ENCODE data around the gene ADRA2C.

The ADRA2C gene

DNA sequence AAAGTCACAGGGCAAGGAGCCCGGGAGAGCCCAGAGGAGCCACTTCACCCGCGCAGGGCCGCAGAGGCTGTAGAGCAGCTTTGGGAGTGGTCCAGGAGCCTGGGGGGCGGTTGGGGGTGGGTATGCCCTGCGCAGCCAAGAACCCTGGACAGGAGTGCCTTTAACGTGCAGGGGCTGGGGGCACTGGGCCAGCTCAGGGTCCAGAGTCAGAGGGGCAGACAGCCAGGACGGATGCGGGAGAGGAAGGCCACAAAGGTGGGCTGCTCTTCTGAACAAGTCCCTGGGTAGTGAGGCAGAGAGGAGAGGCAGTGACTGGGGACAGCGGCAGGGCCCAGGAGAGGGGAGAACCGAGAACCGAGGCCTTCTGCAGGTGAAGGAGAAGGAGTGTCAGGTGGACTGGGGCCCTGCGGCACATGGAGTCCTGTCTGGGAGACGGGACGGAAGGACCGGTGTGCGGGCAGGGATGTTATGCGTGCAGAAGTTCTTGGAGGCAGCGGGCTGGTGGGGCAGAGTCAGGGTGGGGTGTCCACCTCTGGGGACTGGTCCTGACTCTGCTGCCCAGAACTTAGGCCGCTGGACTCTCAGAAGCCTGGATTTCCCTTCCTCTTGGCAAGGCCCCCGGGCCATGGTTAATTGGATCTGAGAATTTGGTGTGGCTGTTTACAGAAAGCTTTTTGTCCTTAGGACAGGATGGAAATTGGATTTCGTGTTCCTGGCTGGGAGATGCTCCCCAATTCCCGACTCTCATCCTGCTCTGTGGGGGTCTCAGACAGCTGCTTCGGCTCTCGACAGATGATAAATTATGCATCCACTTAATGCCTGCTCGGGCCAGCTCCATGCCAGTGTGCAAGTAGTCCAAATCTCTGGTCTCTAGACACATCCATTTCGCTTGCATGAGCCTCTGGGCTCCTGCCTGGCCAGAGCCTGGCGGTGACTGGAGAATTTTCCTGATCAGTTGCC lies 31.9 kb downstream of the ADRA2C start:
- DNase-seq (ENCODE audit: low read depth in 2 of 2), result no peak

DNA sequence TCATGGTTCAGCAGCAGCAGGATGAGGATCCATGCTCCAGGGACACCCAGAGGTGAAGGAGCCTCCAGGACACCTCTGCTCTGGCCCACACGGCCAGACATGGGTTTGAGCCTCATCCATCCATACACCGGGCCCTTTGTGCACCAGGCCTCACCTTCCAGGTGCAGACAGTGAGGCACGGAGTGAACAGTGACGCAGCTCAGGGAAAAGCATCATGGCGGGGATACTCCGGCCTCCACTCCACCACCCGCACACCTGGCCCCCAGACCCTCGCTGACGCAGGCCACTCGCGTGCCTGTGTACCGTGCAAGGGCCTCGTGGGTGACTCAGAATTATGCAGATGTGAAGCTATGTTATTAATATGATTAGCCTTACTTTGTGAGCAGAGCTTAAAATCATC lies 33.3 kb downstream of the ADRA2C start:
- no peak for DNase-seq (ENCODE audit: low read depth in 2 of 2)

DNA sequence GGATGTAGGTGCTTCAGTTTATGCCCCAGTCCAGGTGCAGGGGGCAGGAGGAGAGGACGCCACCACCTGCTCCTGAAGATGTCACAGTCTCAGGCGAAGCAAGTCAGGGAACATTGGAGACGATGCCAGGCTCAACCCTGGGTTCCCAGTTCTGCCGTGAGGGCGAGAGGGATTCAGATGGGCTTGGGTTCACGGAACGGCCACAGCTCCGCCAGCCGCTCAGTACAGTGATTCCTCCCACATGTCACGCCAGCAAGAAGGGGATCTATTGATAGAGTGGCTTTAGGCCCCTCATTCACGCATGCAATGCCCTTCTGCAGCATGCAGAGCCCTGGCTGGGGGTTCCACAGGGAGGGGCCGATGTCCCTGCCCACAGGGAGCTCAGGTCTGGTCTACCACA lies 34.2 kb downstream of the ADRA2C start:
- no peak for DNase-seq (ENCODE audit: low read depth in 2 of 2)

DNA sequence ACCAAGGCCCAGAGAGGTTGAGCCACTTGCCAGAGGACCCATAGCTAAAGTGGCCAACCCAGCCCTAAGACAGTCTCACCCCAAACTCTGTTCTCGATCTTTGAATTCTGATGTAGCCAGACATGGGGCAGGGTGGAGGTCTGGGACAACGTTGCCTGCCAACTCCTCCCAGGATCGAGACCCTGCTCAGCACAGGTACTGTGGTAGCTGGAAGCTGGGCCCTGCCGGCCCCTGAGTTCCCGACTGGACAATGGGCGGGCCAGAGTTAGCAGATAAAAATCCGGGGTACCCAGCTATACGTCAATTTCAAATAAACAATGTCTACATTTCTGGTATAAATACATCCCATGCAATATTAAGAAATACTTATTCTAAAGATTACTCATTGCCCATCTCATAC lies 35.3 kb downstream of the ADRA2C start:
- no peak for DNase-seq (ENCODE audit: low read depth in 2 of 2)

DNA sequence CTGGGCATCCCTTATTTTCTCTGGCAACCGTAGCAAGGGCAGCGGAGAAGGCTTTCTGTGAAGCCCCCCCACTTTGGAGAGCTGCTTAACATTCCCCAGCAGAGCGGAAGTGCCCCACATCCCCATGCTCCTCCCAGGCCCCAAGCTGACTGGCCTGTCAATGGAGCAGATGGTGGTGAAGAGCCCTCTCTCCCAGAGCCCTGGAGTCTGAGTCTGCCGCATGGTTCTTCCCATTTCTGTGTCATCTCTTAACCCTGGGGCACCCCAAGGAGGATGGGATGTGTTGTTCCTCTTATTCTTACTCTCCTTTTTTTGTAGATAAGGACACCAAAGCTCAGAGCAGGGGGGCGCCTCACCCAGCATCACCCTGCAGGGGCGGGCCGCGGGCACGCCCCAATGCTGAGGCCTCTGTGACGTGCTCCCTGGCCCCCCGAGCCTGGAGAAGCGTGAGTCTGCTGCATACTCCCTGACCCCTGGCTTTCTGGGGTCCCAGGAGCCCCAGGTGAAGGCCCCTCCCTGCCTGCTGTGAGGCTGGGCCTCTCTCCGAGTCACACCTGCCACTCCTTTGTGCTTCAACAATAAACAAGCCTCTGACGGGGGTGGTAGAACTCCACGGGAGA lies 35.9 kb downstream of the ADRA2C start:
- no peak for DNase-seq (ENCODE audit: low read depth in 2 of 2)

DNA sequence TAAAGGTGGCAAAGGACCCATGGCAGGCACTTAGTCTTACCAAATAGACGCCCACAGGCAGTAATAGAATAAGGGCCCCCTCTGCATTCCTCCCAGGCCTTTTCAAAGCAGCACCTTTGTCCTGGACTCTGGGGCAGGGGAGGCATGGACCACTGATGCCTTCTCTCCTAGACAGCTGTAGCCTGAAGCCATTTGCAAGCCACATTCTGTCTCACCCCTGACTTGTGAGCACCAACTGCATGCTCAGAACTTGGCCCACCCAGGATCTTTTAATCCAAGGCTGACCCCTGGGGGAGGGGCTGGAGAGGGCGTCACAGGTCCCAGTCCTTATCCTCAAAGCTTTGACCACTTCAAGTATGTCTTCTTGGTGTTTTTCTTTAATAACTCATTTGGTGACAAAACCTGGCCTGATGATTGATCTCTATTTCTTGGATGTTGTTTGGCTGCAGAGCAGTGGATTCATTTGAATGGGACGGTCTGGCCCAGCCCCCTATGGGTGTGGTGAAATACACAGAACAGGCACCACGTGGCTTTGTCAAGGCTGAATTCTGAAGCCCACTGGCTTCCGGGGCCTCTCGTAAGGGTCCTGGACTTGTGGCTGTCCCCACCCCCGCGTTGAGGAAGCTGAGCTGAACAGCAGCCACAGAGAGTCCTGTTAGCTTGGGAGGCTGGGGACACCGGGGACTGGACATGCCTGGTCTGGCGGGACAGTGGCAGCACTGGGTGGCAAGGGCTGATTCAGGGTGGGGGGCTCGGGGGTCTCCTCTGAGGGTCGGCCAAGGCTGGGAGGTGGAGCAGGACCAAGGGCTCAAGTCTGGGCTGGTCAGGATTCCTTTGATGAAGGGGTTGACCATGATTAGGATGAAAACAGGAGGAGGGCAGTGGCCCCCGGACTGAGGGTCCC lies 36.6 kb downstream of the ADRA2C start:
- no peak for DNase-seq (ENCODE audit: low read depth in 2 of 2)

DNA sequence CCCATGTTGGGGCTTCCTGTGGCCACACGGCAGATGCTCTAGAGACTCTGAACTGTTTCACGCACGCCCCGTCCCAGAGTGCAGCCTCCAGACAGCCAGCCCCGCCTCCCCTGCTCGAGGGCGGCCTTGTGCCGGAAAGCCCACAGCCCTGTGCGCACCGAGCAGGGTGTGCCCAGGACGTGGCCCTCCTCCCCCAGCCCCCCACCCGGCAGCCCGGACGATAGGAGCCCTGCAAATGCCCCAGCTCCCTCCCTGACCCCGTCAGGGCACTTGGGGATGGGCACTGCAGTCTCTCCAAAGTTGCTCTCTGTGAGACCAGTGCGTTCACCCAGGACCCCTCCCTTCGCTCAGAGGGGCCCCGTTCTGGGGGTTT lies 37.3 kb downstream of the ADRA2C start:
- DNase-seq (ENCODE audit: low read depth in 2 of 2), result no peak

DNA sequence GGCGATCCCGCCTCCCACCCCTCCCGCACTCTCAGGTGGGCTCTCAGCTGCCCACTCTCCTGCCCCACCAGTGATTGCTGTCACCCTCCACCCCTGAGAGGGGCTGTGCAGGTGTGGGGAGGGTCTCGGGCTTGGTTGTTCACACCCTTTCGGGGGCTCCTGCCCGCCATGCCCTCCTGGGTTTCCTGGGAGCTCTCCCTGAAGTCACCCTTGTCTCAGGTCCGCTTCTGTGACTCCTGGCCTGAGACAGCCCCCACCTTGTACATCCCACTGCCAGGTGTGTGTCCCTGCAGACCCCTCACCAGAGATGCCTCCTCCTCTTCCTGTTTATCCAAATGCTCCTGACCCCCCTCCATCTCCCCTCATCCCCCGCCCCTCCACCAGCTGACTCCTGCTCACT lies 37.8 kb downstream of the ADRA2C start:
- no peak for DNase-seq (ENCODE audit: low read depth in 2 of 2)

DNA sequence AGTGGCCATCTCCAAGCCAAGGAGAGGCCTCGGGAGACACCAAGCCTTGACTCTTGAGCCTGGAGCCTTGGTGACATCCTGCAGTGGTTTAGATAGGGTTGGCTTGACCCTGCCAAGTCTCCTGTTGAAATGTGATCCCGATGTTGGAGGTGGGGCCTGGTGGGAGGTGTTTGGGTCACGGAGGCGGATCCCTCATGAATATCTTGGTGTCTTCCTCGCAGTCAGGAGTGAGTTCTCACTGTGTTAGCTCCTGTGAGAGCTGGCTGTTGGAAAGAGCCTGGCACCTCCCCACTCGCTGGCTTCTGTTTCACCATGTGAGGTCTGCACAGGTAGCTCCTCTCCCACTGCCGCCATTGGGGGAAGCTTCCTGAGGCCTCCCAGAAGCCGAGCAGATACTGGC lies 38.8 kb downstream of the ADRA2C start:
- no peak for DNase-seq (ENCODE audit: low read depth in 2 of 2)

DNA sequence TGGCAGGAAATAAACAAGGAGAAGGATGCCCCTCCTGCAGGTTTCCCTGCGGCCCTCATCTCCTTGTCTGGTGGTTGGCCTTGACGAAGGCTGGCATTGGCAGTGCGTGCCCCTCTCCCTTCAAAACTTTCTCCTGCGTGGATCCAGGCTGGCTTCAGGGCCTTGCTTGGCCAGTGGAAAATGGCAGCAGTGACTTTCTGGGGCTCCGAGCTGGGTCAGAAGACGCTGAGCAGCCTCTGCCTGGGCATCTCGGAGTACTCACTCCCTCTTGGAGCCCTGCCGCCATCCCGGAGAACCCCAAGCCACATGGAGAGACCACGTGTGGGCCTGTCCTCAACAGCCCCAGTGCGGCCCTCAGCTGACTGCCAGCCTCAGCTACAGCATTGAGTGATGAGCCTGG lies 39.5 kb downstream of the ADRA2C start:
- DNase-seq (ENCODE audit: low read depth in 2 of 2), result no peak

DNA sequence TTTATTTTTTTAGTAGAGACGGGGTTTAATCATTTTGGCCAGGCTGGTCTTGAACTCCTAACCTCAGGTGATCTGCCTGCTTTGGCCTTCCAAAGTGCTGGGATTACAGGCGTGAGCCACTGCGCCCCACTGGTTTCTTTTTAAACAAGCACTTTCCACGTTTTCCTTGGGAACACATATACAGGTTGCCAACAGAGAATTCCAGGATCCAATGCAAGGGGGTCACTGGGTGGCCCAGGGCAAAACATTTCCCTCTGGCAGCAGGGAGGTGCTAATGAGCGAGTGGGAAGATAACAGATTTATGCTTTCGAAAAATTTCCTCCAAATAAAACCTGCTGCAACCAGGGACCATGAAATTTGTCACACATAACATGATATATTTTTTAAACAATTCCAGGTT lies 41.1 kb downstream of the ADRA2C start:
- no peak for DNase-seq (ENCODE audit: low read depth in 2 of 2)

DNA sequence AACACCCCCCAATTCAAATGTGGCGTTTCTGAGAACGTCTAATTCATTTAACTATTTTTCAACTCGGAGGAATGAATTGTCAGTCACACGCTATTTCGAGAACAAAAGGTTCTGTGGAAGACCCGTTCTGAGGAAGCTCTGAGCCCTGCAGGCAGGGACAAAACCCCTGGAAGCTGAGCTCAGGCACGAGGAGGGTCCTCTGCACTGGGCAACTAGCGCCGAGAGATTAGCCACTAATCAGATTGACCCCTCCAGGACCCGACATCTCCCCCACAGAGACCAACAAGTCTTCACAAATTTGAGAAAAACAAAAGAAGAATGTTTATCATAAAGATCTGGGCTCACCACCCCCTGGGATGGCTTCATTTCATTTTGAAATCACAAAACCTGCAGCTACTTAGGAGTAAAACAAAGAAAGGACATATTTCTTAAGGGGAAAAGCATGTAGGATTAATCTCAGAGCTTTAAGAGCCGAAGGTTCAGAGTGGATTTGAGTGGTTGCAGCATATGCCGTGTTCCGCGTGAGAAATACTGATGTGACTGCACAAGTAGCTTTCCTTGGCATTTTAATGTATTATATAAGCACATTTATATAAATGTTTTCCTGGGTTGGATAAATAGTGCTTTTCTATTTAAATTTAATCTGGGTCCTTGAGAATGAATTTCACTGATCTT lies 41.8 kb downstream of the ADRA2C start:
- no peak for DNase-seq (ENCODE audit: low read depth in 2 of 2)

DNA sequence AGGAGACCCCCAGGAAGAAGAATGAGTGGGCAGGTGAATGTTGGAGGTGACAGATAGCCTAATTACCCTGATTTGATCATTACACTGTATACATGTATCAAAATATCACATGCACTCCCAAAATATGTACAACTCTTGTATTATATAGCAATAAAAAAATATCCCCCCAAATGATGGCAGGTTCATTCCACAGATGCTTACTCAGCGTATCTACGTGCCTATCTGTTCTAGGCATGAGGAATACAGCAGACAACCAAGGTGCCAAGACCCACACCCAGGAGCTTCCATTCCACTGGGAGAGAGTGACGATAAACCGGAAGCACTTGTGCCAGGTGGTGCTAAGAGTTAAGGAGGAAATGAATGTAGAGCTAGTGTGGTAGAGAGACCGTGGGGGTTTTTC lies 42.4 kb downstream of the ADRA2C start:
- no peak for DNase-seq (ENCODE audit: low read depth in 2 of 2)

DNA sequence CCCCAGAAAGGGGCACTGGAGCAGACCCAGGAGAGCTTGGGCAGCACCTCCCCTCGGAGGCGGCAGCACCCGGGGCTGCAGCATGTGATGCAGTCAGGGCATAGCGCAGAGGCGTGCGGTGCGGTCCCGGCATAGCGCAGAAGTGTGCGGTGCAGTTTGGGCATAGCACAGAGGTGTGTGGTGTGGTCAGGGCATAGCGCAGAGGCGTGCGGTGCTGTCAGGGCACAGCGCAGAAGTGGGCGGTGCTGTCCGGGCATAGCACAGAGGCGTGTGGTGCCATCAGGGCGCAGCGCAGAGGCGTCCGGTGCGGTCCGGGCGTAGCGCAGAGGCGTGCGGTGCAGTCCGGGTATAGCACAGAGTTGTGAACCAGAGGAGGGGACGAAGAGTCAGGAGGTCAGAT lies 42.8 kb downstream of the ADRA2C start:
- no peak for DNase-seq (ENCODE audit: low read depth in 2 of 2)

DNA sequence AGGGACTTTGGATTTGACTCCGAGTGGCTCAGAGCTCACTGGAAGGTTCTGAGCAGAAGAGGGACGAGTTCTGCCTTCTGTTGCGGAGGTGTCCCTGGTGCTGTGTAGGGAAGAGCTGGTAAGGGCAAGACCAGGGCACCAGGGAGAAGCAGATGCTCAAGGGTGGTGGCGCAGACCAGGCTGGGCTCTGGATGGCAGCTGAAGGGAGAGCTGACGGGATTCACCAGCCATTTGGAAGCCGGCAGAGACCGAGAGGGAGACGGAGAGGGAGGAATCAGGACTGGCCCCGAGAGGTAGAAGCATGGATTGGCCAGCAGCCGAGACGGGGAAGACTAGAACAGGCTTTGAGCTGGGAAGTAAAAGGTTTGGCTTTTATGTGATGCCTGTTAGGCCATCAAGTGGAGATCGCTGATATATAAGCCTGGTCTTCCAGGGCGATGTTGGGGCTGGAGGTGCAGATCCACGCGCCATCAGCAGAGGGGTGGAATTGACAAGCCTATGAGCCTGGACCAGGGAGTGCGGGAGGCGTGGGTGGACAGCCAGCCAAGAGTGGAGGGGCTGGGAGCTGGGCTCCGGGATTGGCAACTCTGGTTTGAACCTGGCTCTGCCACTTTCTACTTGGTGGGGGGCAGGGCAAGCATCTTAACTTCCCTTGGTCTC lies 43.4 kb downstream of the ADRA2C start:
- DNase-seq (ENCODE audit: low read depth in 2 of 2), result no peak

DNA sequence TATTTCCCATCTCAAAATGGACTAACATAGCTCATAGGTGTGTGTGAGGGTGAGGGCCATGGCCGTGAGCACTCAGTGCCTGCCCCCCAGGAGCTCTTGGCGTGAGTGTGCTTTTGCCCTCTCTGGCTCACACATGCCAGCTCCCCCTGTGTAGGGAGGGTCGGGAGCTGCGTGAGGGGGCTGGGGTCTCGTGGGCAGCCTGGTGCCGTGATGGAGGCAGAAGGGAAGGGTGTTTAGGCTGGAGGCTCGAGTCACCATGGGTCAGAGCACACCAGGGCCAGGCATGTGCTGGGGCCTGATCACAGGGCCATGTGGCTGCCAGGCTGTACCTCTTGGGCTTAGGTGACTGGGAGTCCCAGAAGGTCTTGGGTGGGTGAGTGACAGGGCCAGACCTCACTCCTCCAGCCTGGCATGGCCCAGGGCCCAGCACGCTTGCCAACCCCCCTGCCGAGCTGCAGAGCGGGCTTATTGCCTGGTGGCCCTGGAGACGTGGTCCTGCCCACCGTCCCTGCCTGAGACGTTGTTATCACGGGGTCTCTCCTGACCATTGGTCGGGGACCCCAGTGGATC lies 44.0 kb downstream of the ADRA2C start:
- DNase-seq (ENCODE audit: low read depth in 2 of 2), result no peak

DNA sequence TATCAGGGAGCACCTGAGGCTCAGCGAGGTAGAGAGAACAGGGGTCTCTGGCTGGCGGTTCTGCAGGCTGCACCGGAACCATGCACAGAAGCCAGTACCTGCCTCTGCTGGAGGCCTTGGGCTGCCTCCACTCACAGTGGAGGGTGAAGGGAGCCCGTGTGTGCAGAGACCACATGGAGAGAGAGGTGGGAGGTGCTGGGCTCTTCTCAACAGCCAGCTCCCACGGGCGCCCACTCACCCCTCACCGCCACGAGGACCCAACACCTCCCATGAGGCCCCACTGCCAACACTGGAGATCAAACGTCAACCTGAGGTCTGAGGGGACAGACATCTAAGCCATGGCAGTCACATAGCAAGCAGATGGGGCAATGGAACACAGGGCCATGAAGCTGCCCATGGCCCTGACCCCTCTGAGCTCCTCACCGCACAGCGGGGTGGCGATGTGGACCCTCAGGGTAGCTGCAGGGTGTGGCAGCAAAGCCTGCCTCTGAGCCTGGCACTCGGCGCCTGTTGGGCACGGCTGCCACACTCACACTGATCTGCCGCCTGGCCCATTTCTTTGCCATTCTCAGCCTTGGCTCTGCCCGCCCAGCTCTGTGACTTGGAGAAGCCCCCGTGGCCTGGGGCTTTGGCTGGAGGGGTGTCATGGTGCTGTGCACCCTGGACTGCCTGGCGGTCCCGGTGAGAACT lies 44.8 kb downstream of the ADRA2C start:
- DNase-seq (ENCODE audit: low read depth in 2 of 2), result no peak

DNA sequence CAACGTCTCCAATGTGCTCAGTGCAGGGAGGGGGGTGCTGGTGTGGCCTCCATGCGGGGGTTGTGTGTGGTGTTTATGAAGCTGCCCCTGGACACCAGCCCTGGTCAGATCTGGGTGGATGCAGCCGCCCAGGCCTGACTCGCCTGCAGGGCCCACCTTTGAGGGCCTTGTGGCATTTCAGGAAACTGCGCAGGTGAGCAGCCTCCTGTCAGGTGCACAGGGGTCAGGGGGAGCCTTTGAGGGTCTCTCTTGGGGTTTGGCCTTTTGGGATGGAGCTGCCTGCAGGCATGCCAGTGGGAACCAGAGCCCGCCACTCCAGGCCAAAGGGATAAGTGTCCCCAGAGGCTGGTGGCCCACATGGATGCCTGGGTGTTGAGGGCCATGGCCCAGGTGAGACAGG lies 45.4 kb downstream of the ADRA2C start:
- no peak for DNase-seq (ENCODE audit: low read depth in 2 of 2)

DNA sequence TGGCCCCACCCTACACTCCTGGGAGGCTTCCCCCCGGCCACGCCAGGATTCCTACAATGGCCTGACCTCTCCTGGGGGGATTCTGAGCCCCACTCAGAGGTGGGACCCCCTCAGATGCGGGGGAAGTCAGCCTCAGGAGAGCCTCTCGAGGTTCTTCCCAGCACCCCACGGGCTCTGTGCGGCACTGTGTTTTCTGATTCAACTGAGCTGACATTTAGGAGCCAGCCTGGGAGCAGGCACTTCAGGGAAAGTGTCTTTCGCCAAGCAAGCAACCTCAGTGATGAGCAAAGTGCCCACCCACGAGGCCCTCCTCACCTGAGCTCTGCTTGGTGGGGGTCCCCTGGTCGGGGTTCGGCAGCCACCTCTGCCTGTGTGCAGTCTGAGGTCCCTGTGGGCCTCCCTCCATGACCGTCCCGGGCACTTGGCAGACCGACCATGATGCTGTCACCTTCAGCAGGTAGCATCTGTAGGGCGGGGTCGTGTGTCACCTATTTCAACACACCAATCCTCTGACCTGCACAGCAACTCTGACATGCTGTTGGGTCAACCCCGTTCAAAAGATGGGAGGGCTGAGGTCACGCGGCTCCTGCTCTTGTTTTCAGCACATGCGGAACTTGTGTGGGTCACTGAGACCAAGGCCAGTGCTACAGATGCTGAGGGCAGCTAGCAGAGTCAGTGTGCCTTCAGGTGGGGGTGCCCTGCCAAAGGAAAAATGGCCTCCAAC lies 46.2 kb downstream of the ADRA2C start:
- DNase-seq (ENCODE audit: low read depth in 2 of 2), result no peak

All from activated CD8-positive, alpha-beta memory T cell treated with anti-CD3 and anti-CD28 coated beads for 4 hours (primary cell).